Prostate gland (tissue), 2 donors: ENCODE data around the gene TSPAN2. TPM values are rescaled to one million over a fixed set of nuclear protein-coding genes. Genes with fewer than 3 reads are reported as not detected.

Experiments
- DNase-seq: peaks from one replicate; pipeline ENCODE4 v3.0.0-alpha.2; 2019; ENCODE audit warnings: low spot score
- H3K27ac ChIP-seq, 2 donors: fragments of 200-600 bp; sonication (generic); 2 replicates each; pipeline ENCODE4 v1.5.1; 2017 to 2019
- H3K27me3 ChIP-seq: fragments of 200-600 bp; sonication (generic); replicated peaks from 2 replicates; pipeline ENCODE4 v1.5.1; 2019; ENCODE audit not compliant: insufficient read depth
- H3K36me3 ChIP-seq, 2 donors: fragments of 200-600 bp; sonication (generic); 1 replicate in 1 of 2; 2 replicates in 1 of 2; pipeline versions ENCODE4 v1.5.1 to v1.8.1; 2017 to 2019
- H3K4me1 ChIP-seq: fragments of 200-600 bp; sonication (generic); replicated peaks from 2 replicates; pipeline ENCODE4 v1.5.1; 2019
- H3K4me3 ChIP-seq, 2 donors: fragments of 200-600 bp; sonication (generic); 2 replicates each; pipeline ENCODE4 v1.5.1; 2017 to 2019
- H3K9me3 ChIP-seq: fragments of 200-600 bp; sonication (generic); 2 replicates; pipeline ENCODE4 v1.5.1; 2017
- CTCF ChIP-seq, 4 experiments: fragments of 200-600 bp in 2 of 4; fragments of 450-650 bp in 2 of 4; sonication (generic) in 2 of 4; IDR thresholded peaks; 1 replicate in 3 of 4; 2 replicates in 1 of 4; pipeline ENCODE4 v1.5.1; 2016 to 2019; ENCODE audit warnings: antibody characterized with exemption in 4 of 4, mild to moderate bottlenecking in 2 of 4, moderate library complexity in 2 of 4
- POLR2A ChIP-seq: fragments of 450-650 bp; IDR thresholded peaks from one replicate; pipeline ENCODE4 v1.6.1; 2016; ENCODE audit warnings: antibody characterized with exemption, mild to moderate bottlenecking
- POLR2AphosphoS5 ChIP-seq: sonication (generic); formaldehyde crosslinking; IDR thresholded peaks from one replicate; pipeline ENCODE4 v1.6.1; 2017; ENCODE audit warnings: antibody characterized with exemption
- WGBS: methylation state at CpG from one replicate; pipeline ENCODE4 v1.1.5; 2018; 5-methylcytosine and 5-hydroxymethylcytosine counted together
- intact Hi-C: fragments of 100-400 bp; cut with DNase I; formaldehyde crosslinking; loops from one replicate; pipeline ENCODE4 v1.14.2; 2022
- total RNA-seq, 2 donors: library from RNA; depleted of rRNA; stranded (reverse); fragments of >200 nt; gene quantifications; one replicate each; pipeline ENCODE4 v1.1.0, GENCODE V29; 2016

The TSPAN2 gene
- total RNA-seq, 2 donors from 2014 or later = 6.9 to 11.3 TPM

- DNase-seq = no peak
- intact Hi-C loops = no loop called here
Measured at GRCh38 chr1:115012006-115012405, 77.3 kb downstream of the TSPAN2 start.

DNA sequence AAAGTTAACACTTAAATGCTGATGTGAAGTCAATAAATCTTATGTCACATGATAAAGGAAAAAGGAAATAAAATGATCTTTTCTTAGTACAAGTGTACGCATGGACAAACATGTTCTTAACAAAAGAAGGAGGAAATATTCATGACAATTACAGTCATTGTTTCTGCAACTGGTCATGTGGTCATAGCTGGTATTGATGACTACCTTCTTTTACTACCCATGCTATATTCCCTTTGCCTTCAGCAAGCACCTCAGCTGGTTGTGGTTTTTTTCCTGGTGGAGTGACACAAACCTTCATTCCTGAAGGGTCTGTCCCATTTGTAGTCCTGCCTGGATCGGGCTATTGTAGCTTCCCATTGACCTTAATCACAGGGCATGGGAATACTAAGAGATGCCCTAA is 83.1 kb downstream of the TSPAN2 start:
- WGBS = 79% methylated on average over 2 of the region's 2 CpGs
- H3K4me3 ChIP-seq = no peak overlapping the region
- no peaks in the 10 kb centered on the region for H3K9me3 ChIP-seq
- TF ChIP-seq POLR2A (no peak), CTCF (IDR thresholded peaks at IDR 0.05) (no peak), POLR2AphosphoS5 (no peak)
- no peak for DNase-seq
- H3K27ac ChIP-seq = no peak overlapping the region
- H3K4me1 ChIP-seq = no peaks in the 10 kb centered on the region
- no peaks in the 10 kb centered on the region for H3K36me3 ChIP-seq
- intact Hi-C loops = no loop called here
- no peaks in the 10 kb centered on the region for H3K27me3 ChIP-seq

More at GRCh38 chr1:115012006-115012405, 77.3 kb downstream of the TSPAN2 start:
- Histone ChIP-seq H3K27ac (no peak overlapping the region), H3K4me1 (no peaks in the 10 kb centered on the region), H3K9me3 (no peaks in the 10 kb centered on the region), H3K27me3 (no peaks in the 10 kb centered on the region), H3K36me3 (no peaks in the 10 kb centered on the region), H3K4me3 (no peak overlapping the region)
- WGBS = 95% methylated on average over 1 of the region's 1 CpG
- TF ChIP-seq CTCF (IDR thresholded peaks at IDR 0.05) = no peak
- no peak for TF ChIP-seq POLR2AphosphoS5
- TF ChIP-seq POLR2A = no peak

Other genes with a start within 250 kb of the TSPAN2 start
- 1 to 10 TPM in 1 of 2 donors, not detected in 1; 9.3 TPM for gene SYCP1, start 234.6 kb downstream of the TSPAN2 start, total RNA-seq
- gene TSHB, start 59.7 kb downstream of the TSPAN2 start, total RNA-seq = not detected
- 1 to 10 TPM; 1.1 to 1.4 TPM for gene NGF, start 248.7 kb upstream of the TSPAN2 start, total RNA-seq